Measurements from ENCODE around the gene UGT1A9.

The UGT1A9 gene

DNA sequence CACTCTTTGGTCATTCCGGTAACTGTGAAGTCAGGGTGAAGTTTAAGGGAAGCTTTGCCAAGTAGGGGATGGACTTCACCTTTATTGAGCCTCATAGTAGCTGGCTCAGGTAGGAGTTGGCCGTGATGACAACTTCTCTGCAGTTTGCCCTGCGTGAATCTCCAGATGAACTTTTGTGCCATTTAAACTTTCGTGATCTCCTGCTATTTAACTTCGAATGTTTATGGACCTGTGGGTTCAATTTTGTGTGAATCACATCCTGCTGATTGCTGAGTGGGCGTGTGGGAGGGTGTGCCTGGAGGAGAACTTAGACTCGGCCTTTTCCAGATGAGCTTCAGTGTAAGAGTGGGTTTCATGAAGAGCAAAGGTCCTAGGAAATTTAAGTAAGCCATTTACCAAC, 92.6 kb downstream of the UGT1A9 start:
- DNase-seq = no peak

DNA sequence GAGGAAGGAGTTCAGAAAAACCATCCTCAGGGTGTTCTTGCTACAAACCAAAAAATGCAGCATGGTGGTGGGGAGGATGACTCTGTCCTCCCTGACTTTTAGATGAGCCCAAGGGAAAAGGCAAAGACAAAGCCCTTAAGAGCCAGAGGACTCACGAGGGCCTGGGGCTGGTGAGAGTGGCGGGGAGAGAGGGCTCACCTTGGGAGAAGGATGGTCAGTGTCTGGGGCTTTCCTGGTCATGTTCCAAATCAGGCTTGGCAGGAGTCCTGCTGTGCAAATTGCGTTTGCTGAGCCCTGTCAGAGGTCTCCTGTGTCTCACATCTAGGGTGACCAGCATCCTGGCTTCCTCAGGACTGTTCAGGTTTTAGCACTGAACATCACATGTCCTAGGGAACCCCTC, 93.1 kb downstream of the UGT1A9 start:
- no peak for DNase-seq

GRCh38 chr2:233766416-233766815, 94.7 kb downstream of the UGT1A9 start:
- no peak for DNase-seq

GRCh38 chr2:233768076-233768475, 96.4 kb downstream of the UGT1A9 start:
- peak; percentile 24 for DNase-seq

DNA sequence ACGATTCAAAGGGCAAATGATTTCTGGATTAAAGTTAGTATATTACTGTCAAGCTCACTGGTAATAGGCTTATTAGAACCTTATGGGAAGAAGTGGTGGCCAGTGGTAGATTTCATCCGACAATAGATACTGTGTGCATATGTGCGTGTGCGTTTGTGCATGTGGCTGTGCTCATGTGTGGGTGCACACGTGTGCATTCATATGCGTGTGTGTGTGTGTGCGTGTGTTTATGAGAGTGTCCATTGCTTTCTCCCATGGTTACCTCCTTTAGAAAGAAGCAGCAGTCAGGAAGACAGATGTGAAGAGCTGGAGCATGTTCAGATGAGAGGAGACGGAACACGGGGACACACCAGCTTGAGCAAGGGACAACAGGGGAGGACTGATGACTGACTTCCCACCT, 97.6 kb downstream of the UGT1A9 start:
- no peak for DNase-seq

- no peak for DNase-seq
Observed at GRCh38 chr2:233772153-233772552, 100.5 kb downstream of the UGT1A9 start.

- no peak for DNase-seq
Observed at GRCh38 chr2:233772583-233772982, 100.9 kb downstream of the UGT1A9 start.

- no peak for DNase-seq
Observed at GRCh38 chr2:233773854-233774253, 102.2 kb downstream of the UGT1A9 start.

DNA sequence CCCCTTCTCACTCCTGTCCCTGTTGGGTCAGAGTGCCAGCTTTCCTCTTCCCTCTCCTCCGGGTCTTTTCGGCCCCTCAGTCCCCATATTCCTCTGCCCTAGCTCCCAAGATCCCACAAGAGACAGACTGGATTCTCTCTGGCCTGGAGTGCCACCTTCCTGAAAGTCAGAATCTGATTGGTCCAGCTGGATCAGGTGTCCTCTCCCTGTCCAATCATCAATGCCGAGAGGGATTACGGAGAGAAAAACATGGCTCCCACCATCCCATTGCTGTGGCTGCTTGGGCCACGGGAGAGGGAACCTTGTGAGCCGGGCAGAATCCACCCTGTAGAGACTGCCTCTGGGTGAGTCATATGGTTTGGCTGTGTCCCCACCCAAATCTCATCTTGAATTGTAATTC, 103.7 kb downstream of the UGT1A9 start:
- no peak for DNase-seq

DNA sequence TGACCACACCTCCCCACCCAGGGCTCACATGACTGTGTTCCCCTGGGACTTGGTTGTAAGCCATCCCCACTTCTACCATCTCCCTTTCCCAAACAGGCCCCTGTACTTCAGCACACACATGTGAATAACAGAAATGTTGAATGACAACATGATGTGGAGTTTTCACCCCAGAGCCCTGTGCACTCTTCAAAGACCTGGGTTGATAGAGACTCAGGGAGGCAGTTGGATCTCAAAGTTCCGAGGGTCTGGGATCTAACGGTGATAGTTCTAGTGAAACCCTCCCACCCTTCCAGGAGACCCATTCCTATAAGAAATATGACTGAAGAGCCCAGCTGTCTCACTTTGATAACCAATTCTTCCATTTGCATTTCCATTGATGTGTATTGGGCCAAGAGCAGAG, 106.3 kb downstream of the UGT1A9 start, which contains the start of gene MROH2A:
TSS of gene MROH2A (plus strand) at position 301 of the 400 bp plus-strand sequence. CDS start 1,029 bp downstream, outside the sequence.
- DNase-seq = no peak

DNA sequence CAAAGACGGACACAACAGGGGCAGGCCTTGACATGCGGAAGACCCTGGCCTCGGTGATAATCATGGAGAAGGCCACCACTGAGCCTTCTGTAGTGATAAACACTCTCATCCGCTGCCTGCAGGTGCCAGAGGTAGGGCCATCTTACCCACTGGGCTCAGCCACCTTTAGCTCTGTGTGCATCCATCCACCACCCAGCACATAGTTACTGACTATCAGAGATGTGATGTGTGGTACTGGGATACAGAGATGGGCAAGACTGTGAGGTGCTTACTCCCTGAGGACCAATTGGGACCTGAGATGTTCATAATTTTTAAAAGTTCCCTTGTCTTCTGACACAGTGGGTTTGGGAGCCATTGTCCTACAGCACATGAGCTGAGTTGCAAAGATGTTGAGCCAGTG, 108.0 kb downstream of the UGT1A9 start:
- DNase-seq = no peak

DNA sequence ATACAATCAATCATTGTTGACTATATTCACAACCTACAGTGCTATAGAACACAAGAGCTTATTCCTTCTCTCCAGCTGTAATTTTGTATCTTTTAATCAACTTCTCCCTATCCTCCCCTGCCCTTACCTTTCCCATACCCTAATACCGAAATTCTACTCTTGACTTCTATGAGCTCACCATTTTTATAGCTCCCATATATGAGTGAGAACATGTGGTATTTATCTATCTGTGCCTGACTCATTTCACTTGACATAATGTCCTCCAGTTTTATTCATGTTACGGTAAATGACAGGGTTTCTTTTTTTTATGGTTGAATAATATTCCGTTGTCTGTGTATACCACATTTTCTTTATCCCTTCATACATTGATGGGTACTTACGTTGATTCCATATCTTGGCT, 109.1 kb downstream of the UGT1A9 start:
- DNase-seq = no peak

DNA sequence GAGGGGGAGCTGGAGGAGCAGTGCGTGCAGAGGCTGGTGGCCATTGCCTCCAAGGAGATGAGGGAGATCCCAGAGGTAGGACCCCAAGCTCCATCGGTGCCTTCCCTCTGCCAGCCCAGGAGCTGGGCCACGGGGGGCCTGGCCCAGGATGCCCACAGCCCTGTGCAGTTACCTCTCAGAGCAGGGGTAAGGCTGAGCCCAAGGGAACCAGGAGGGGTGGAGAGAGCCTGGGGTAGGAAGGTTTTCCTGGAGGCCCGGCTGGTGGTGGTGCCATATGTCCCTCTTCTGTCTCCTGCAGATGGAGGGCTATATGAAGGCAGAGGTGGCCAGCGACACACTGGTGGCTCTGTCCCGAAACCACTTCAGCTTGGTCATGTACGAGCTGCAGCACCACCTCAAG, 117.9 kb downstream of the UGT1A9 start:
- no peak for DNase-seq

GRCh38 chr2:233791151-233791882, 119.6 kb downstream of the UGT1A9 start:
- no peak for DNase-seq

GRCh38 chr2:233791883-233792329, 120.2 kb downstream of the UGT1A9 start:
- DNase-seq = peak; percentile 42

DNA sequence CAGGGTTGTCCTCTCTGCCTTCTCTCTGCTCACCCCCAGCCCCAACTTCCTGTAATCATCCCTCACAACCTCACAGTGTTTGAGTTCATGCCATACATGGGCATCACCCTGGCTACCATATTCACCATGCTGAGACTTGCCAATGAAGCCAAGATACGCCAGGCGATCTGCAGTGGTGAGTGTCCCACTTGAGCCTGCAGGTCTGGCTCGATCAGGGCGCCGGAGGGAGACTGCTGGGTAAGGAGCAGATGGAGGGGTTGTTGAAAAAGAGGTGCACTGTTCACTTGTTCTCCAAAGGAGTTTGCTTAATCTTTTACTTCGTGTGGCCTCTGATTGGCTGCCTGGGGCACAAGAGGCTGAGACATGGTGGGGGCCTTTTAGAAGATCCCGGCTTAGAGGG, 121.0 kb downstream of the UGT1A9 start:
- peak; percentile 23 for DNase-seq

GRCh38 chr2:233793465-233794127, 121.9 kb downstream of the UGT1A9 start:
- DNase-seq = peak; percentile 8

DNA sequence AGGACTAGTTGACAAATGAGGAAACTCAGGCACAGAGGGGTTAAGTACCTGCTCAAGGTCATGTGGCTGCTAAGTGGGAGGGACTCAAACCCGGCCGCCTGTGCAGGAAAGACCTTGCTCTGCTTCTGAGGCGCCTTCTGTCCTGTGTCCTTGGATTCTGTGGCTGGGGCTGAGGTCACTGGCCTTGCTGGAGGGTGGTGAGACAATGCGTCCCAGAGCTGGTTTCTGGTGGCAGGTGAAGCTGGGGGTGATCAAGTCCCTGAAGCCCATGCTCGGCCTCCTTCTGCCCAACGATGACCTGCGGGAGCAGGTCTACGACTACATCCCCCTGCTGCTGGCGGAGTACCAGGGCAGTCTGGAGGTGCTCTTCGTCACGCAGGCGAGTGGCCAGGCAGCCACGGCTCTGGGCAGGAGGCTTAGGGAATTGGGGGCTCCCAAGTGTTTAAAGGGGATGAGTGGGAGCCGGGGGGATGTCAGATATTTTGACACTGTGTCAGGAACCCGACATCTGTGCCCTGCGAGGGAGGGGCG, 122.5 kb downstream of the UGT1A9 start:
- no peak for DNase-seq

DNA sequence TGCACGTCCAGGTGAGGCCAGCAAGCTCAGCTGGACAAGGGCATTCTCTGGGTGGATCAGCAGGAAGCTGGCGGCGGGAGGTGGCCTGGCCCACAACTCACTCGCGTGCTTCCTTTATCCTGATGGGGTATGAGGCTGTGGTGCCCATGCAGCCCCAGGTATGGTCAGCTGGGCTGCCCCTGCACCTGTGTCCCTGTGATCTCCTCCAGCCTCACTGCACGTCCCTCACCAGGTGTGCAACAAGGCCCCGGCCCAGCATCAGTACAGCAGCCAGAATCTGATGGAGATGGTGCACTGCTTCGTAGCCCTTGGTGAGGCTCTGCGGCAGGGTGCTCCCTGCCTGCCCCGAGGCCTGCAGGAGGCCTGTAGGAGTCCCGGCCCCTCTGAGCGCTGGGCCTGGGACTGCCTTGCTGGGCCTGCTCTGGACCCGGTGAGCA, 124.1 kb downstream of the UGT1A9 start:
- DNase-seq = no peak

DNA sequence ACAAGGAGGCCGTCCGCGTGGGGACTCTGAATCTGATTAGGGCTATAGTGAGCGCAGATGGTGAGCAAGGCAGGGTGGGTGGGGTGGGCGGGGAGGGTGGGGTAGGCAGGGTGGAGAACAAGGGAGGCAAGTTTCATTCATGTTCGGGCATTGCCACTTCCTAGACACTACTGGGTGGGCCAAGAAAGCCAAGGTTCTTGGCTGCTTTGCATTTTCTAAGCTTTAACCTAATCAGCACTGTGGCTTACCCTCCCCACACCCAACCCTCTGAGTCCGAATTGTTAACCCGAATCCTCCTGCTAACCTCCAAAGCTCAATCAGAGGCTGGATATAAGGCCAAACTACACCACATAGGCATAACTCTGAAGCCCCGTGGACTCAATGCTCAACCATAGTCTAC, 124.6 kb downstream of the UGT1A9 start:
- DNase-seq = no peak

- no peak for DNase-seq
Observed at GRCh38 chr2:233798335-233799086, 126.8 kb downstream of the UGT1A9 start.

DNA sequence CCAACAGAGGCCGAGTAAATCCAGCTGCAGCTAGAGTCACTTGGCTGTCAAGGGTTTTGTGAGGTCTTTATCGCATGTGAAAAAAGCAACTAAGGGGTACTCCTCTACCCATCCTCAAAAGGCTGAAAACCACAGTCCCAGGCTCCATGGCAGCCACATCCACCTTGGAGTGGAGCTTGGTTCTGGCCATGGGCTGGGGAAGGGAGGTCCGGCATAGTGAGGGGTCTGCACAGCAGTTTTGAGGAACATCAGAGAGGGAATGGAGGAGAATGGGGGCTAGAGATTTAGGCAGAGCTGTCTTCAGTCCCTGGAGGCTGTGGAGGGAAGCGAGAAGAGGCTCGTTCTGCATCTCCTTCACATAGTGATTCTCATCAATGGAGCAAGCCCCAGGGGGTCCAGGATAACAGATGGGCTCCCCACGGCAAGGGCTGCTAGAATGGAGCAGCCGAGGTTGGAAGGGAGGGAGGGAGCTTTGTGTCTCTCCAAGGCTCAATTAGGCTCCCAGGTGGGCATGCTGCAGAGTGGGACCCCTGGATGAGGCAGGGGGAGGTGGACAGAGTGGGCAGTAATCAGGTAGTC, 127.5 kb downstream of the UGT1A9 start:
- DNase-seq = no peak

GRCh38 chr2:233799716-233800115, 128.0 kb downstream of the UGT1A9 start:
- DNase-seq = no peak

Measured in DMS53 (cell line).